C4-2B (cell line): Measurements from ENCODE around the gene TRPM8.
"Not testable (repeated sequence)": the region's sequence is repeated elsewhere in the genome, so short reads cannot be mapped to it uniquely, and the experiment has no call there.

Source experiments
- H3K27ac ChIP-seq: fragments of 450-650 bp; 2 replicates; pipeline ENCODE4 v1.5.1; 2017
- ZFX ChIP-seq: fragments of 450-650 bp; IDR thresholded peaks from 2 replicates; pipeline ENCODE4 v1.6.1; 2017
- TF ChIP-seq, protein P1 (sequence below): fragments of 450-650 bp; conservative IDR thresholded peaks from 2 replicates; pipeline ENCODE4 v1.5.1; 2017; ENCODE audit warnings: mild to moderate bottlenecking

The TRPM8 gene

DNA sequence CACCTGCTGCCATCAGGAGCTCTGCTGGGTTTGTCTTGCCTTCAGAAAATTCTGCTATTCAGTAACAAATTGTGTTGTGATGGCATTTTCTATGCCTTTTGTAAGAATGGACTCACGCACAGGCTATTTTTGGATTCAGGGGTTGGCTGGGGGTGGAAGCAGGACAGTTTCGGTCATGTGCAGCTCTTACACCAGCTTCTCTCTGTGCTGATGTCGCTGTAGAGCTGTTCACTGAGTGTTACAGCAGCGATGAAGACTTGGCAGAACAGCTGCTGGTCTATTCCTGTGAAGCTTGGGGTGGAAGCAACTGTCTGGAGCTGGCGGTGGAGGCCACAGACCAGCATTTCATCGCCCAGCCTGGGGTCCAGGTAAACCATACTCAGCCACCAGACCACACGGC, 49.2 kb downstream of the TRPM8 start:
- H3K27ac ChIP-seq = no peak overlapping the region
- no peak for TF ChIP-seq ZFX
- TF ChIP-seq, protein P1, sequence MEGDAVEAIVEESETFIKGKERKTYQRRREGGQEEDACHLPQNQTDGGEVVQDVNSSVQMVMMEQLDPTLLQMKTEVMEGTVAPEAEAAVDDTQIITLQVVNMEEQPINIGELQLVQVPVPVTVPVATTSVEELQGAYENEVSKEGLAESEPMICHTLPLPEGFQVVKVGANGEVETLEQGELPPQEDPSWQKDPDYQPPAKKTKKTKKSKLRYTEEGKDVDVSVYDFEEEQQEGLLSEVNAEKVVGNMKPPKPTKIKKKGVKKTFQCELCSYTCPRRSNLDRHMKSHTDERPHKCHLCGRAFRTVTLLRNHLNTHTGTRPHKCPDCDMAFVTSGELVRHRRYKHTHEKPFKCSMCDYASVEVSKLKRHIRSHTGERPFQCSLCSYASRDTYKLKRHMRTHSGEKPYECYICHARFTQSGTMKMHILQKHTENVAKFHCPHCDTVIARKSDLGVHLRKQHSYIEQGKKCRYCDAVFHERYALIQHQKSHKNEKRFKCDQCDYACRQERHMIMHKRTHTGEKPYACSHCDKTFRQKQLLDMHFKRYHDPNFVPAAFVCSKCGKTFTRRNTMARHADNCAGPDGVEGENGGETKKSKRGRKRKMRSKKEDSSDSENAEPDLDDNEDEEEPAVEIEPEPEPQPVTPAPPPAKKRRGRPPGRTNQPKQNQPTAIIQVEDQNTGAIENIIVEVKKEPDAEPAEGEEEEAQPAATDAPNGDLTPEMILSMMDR = no peak

DNA sequence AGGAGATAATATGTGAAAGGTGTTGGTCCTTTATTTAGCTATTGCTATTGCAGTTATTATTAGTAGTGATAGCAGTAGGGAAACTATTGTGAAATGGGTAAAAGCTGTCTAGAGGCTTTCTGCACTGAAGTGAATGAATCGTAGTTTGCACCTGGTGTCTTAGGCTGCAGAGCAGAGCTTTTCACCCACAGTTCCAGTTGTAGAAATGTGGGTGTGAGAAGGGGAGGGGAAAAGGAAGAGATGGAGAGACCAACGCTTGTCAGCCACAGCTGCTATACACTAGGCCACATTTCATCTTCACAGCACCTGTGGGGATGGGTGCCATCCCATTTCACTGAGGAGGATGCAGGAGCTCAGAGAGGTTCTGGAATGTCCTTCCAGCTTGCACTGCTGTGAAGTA, 50.0 kb downstream of the TRPM8 start:
- TF ChIP-seq, protein P1 = no peak
- no peak for TF ChIP-seq ZFX

DNA sequence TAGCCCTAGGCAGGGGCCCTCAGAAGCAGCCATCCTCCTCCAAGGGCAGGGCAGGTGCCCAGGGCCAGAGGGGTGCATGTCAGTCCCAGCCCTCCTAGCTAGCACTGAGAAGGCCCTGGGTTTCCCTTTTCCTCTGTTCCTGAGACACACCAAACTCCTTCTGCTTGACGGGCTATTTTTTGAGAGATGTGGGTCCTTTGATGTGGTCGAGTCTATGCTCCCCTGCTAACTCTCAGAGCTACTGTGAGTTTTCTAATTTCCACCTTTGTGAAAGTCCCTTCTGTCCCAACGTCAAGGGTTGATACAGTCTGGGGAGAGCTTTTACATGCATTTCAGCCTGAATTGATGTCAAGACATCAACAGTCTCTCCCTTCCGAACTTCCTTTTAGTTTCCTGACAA, 51.4 kb downstream of the TRPM8 start:
- TF ChIP-seq ZFX = no peak
- TF ChIP-seq, protein P1 = no peak
- no peak overlapping the region for H3K27ac ChIP-seq

More for the DNA sequence above, 50.0 kb downstream of the TRPM8 start:
- no peak overlapping the region for H3K27ac ChIP-seq

DNA sequence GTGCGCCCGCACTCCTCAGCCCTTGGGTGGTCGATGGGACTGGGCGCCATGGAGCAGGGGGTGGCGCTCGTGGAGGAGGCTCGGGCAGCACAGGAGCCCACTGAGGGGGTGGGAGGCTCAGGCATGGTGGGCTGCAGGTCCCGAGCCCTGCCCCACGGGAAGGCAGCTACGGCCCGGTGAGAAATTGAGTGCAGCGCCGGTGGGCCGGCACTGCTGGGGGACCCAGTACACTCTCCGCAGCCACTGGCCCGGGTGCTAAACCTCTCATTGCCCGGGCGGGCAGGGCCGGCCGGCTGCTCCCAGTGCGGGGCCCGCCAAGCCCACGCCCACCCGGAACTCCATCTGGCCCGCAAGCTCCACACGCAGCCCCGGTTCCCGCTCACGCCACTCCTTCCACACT, 55.3 kb downstream of the TRPM8 start:
- H3K27ac ChIP-seq = not testable (repeated sequence)

DNA sequence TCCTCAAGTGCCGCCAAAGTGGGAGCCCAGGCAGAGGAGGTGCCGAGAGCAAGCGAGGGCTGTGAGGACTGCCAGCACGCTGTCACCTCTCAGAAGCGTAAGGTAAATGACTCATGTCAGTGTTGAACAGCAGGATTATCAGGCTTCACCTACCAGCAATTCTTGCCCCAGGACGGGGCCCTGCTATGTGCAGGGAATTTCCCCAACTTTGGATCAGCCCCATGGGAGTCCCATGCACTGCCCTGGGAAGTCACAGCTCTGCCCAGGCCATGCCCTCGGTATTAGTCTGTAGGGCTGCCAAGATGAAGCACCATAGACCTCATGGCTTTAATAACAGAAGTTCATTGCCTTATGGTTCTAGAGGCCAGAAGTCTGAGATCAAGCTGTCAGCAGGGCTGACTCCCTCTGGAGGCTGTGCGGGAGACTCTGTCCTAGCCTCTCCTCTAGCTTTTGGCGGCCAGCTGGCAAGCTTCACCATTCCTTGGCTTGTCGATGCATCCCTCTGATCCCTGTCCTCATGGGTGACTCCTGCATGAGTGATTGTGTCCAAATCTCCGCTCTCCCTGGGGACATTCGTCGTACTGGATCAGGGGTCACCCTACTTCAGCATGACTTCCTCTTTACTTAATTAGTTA, 55.9 kb downstream of the TRPM8 start:
- TF ChIP-seq ZFX = no peak
- TF ChIP-seq, protein P1 = no peak
- H3K27ac ChIP-seq = no peak overlapping the region

DNA sequence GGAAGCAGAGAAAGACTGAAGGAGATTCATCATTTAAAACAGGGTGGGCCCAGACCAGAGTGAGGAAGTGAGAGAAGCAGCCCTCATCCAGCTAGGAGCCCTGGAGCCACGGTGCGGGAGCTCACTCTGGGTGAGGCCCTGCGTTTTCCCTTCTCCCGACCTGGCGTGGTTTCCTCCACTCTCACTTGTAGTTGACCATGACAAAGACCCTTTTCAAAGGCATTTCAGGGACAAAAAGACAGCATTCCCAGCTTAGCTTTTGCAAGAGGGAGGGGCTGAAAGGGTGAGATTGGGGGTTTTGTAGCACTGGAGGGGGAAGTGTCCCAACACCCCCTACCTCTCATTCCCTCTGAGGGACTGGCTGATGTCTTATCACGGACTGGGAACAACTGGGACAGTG, 56.6 kb downstream of the TRPM8 start:
- TF ChIP-seq, protein P1 = no peak
- TF ChIP-seq ZFX = no peak
- no peak overlapping the region for H3K27ac ChIP-seq

DNA sequence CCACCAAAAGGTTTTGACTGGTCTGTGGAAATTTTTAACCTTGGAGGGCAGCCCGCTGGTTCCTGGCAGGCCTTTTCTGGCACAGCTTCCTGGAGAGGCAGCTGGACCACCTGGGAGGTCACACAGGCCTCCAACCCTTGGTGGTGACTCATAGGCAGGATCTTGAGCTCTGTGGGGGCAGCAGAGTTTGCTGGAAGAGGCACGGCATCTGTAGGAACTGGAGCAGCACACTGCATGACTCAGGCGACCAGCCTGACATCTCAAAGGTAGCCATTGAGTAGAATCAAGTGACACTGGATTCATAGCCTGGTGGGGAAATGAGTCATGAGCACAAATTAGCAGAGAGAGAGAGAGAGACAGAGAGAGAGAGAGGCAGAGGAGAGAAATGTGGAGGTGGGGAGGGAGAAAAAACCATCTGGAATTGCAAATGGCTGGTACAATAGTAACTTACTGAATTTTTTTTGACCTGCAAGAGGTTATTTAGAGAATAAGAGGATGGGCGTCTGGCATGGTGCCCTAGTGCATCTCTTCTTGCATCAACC, 57.4 kb downstream of the TRPM8 start:
- TF ChIP-seq ZFX = no peak
- TF ChIP-seq, protein P1 = no peak
- H3K27ac ChIP-seq = peak overlapping the region; percentile 16

DNA sequence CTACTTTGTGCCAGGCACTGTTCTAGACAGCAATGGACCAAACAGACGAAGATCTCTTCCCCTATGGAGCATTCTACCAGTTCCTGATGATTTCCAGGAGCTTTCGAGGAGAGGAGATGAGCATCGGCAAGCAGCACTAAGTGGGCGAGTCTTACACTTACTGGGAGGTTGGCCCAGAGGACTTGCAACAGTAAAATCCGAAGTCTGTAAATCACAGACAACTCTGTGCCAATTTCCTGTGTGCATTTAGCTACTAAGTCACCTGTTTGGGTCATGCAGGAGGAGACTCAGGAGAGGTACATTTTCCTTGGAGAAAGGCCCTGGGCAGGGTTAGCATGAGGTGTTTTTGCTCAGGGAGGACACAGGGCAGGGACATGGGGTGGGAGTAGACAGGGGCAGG, 58.9 kb downstream of the TRPM8 start:
- H3K27ac ChIP-seq = peak overlapping the region; percentile 40

More for the DNA sequence above, 58.9 kb downstream of the TRPM8 start:
- TF ChIP-seq, protein P1 = no peak
- no peak for TF ChIP-seq ZFX
